ENCODE measurements around the gene YLPM1.

The YLPM1 gene

DNA sequence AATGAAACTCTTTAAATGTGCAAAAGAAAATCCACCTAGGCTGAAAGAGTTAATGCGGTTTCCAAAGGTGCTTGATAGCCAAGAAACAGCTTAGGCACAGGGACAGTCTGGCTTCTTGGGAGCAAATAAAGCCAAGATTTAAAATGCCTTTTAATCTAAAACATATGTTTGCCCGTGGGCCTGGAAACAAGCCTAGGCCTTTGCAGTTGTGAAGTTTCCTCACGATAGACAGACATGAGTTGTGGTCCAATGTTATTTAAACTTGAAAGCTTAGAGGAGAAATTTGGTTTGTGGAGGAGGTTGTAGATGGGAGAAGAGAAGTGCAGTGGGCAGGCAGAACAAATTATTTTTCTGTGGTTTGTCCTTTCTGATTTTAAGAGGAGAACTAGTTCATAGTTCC lies 83.1 kb downstream of the YLPM1 start:
- DNase-seq, result peak; percentile 85

GRCh38 chr14:74846968-74847665 lies 84.0 kb downstream of the YLPM1 start:
- DNase-seq, result peak; percentile 78

GRCh38 chr14:74848768-74849167 lies 85.7 kb downstream of the YLPM1 start:
- DNase-seq, result no peak

DNA sequence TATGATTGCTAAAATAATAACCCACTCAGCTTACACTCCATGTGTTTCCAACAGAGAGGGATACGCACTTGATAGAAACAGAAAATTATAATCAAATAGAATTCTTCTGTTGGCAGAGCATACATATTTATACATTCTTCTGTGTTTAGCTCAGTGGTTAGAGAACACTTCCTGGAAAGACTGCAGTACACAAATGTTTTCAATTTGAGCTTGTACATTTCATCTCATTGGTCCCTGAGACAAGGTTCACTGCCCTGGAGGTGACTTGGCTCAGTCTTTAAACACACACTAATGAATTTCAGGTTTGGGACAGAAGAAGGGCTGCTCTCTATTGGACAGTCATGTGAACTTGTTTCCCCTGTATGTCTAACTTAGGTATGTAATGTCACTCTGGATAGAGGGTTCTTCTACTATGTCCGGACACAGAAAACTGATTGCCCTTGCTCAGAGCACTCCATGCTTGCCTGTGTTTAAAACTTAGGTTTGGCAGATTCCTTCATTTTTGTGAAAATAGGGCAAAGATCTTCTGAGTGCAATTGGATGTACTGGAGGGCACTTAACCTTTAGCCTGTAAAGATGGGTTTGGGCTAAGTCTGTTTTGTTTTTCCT lies 89.9 kb downstream of the YLPM1 start:
- DNase-seq, result peak; percentile 84

GRCh38 chr14:74853581-74853980 lies 90.5 kb downstream of the YLPM1 start:
- DNase-seq, result no peak

- DNase-seq, result no peak
Measured at GRCh38 chr14:74855021-74855420, 91.9 kb downstream of the YLPM1 start.

- no peak for DNase-seq
Measured at GRCh38 chr14:74855945-74856344, 92.8 kb downstream of the YLPM1 start.

DNA sequence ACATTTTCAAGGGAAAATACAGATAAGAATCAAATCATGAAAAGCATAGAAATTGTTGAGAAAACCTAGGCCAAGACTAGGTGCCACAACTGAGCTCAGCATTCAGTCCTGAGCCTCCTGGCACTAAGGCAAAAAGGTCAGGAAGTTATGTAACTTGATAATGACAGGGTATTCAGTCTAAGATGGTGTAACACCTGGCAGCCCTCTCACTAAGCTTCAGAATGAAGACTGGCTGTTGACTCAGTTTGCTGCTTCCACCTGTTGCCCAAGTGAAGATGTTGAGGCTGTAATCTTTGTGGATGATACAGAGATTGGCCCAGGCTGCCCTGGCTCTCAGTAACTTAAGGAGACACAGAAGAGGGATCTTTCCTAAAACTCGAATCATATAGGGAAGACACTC lies 93.2 kb downstream of the YLPM1 start:
- no peak for DNase-seq

DNA sequence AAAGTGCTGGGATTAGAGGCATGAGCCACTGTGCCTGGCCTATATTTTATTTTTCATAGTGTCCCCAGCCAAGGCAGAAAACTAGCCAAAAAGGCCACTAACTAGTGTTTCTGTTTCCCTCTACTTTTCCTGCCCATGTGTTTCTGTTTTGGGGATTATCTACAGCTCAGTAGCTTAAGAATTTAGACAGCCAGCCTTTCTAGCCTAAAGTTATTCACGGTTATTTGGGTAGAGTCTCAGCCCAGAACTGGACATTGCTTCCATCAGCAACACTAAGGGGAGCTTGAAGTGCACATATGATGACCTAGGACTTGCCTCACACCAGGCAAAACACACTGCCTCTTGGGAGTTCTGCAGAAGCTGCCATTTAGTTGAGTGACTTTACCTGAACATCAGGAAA lies 94.9 kb downstream of the YLPM1 start:
- no peak for DNase-seq

DNA sequence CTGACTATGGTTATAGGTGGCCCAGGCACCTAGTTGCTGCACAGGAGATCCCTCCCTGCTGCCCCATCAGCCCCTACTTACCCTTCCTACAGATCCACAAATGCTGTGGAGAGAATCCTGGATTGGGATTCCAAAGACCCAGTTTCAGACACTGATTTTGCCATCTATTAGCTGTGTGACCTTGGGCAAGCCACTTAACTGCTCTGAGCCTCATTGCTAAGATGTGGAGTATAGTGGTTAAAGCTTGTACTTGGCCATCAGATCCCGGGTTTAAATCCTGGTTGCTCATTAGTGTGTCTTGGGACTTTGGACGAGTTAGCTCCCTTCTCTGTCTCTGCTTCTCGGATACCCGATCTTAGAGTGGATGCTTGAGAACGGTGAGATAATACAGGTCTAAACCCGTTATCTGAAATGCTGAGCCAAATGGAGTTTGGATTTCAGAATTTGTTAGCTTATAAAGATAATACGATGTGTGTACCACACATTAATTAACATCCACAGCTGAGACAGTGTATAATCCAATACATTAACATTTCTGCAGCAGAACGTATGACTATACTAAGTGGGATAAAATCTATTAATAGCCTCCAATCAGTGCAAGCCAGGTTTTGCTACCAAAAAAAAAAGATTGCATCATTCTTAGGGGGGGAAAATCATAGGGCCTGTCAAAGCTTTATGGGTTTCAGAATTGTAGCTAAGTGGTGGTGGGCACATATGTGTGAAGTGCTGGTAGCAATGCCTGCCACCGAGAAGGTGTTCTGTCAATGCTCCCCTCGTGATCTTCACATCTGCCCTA lies 96.8 kb downstream of the YLPM1 start:
- DNase-seq, result peak; percentile 54

GRCh38 chr14:74860899-74861733 lies 98.0 kb downstream of the YLPM1 start:
- DNase-seq, result peak; percentile 83

DNA sequence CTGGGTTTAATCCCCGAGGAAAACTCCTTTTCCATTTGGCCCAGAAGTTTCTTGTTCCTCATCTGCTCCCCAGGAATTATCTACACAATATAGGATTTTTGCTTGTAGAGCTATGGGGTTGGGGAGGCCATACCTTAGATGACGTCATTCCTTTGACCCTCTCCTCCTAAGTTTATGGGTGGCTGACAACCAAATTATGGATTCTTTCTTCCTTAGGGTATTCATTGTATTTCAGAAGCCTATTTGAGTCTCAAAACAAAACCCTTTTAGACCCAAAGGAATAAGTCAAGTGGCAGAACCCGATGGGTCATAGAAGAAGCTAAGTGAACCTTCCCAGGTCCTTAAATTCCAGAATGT lies 98.6 kb downstream of the YLPM1 start:
- no peak for DNase-seq

DNA sequence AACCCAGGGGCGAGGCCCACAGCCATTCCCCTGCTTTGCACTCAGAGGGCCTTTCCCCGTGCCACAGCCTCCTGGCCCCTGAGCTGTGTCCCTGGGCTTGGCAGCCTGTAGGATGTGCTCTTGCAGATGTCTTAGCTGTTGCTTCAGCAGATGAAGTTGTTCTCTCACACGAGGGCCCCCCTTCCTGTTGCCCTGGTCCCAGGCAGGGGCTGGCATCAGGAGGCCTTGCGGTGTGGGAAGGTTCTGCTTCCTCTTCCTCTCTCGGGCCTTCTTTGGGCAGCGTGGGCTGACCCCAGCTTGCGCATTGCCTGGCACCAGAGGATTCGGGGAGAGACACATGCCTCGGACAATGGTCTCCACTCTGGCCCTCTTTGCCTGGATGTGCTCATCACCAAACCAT lies 100.2 kb downstream of the YLPM1 start:
- no peak for DNase-seq

DNA sequence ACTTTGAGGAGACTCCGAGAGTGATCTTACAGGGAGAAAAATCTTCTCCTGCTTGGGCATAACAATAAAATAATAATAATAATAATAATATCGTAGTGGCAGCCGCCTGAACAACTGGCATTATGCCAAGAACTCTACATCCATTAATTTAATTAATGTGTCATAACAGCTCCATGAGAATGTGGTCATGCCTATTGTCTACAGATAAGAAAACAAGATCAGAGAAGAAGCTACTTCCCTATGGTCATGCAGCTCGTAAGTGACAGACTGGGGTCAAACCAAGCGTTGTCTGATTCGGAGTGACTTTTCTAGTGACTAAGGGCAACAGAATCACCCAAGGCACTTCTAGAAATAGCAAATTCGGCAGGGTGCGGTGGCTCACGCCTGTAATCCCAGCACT lies 101.1 kb downstream of the YLPM1 start:
- no peak for DNase-seq

DNA sequence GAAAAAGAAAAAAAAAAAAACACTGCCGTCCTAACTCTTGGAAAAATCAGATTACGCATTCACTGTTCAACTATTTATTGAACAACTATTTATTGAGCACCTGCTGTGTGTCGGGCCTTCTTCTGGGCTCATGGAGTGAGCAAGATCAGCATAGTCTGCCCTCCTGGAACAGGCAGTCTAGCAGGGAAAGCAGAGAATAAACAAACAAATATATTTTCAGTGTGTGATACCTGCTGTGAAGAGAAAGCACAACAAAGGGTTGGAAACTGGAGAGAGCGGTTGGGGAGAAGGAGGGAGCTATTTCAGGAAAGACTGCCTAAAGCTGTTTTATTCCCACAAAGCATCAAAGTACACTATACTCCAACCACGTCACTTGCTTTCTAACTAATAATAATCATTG lies 102.0 kb downstream of the YLPM1 start:
- no peak for DNase-seq

DNA sequence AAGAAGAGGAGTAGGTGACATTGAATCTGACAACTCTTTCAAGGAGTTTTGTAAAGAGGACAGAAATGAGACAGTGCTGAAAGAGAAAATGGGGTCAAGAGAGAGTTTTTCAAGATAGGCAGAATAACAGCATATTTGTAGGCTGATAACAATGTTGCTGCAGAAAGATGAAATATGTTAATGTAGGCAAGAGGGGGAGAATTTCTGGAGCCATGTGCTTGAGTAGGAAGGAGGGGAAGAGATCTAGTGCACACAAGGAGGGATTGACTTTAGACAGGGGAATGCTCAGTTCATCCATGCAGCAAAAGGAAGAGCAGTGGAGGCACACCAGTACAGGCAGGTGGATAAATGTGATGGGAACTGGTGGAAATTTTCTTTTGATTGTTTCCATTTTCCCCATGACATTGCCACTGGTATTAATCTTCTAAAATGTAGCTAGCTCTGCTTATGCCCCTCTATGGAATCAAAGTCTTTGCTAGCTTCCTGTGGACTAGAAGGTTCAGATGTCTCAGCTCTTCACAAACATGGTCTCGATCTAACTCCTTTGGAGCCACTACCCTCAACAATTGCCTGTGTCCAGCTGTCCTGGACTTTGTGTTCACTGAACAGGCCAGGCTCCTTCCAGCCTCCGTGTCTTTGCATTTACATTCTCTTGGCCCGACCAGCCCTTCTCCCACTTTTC lies 103.7 kb downstream of the YLPM1 start:
- DNase-seq, result no peak

DNA sequence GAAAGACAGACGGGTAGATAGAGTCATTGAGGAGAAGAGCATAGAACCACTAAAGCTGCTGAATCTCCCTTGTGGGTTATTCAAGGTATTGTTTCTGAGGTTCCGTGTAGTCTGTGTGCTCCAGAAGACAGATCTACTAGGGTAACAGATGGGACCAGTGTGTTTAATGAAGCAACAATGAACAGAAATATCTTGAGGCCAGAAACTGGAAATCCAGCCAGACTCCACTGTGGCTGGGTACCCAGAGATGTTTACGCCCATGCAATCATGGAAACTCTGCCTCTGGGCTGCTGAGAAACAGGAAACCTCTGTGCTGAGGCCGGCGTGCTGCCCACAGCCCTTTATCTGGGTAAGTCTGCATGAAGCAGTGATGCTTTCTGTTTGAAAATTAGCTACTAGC lies 104.6 kb downstream of the YLPM1 start:
- no peak for DNase-seq

GRCh38 chr14:74868739-74869138 lies 105.6 kb downstream of the YLPM1 start:
- no peak for DNase-seq

GRCh38 chr14:74871819-74872218 lies 108.7 kb downstream of the YLPM1 start:
- no peak for DNase-seq

DNA sequence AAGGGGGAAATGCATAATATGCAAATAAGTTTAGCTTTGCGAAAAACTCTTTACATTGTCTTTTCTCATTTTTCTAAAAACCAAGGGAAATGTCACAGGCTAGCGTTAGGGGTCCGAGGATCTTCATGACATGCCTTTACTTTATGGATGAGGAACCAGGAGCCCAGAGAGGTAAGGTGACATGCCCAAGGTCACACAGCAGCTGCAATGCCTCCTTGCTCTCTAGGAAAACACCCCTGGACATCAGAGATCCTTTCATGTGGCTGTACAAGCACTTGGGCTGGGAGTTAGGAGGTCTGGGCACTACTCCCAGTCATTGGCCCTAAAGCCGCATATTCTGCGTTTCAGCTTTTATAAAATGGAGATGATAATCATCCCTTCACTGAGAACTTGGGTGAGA lies 112.1 kb downstream of the YLPM1 start:
- no peak for DNase-seq

DNA sequence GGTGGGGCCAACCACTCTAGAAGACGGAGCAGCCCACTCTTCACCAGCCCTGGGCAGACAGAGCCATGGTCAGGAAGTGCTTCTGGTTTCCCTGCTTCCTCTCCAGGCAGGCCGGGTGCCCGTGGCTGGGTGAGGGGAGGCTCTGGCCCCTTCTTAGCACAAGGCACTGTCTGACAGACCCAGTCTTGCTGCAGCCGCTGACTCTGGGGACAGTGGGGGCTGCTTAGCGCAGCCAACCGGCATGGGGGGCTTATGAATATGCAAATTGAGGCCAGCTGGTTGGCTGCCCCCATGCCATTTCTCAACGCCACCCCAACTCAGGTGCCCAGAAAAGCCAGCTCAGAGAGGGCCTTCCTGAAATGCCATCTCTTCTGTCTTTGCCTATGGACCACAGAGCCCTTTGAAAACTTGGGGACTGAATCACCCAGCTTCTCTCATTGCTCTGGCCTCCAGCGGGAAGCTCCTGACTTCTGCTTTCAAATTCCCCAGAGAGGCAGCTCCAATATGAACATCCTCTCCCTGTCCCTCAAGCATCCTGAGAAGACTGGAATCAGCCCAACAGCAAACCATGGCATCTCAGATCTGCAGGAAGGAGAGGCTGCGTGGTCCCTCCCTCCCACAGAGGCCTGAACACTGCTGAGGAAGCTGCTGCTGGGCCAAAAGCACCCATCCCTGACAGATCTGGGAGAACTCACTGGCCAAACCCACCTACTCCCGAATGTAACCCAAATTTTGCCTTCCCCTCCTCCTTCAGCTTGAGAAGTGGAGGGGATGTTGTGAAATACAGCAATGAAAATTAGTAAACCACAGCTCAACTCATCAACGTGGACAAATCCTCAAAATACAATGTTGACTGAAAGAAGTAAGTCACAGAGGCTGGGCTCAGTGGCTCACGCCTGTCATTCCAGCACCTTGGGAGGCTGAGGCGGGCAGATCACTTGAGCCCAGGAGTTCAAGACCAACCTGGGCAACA lies 113.1 kb downstream of the YLPM1 start, which contains the start of gene PROX2:
PROX2 (minus strand) TSS at position 205 of the 973 bp plus-strand sequence. CDS start 12,311 bp downstream, outside the sequence.
- peak; percentile 55 for DNase-seq

Measured in fibroblast of skin of right quadriceps (primary cell).